SJCRH30 (cell line): ENCODE data around the gene AKNA. TPM values are rescaled to one million over a fixed set of nuclear protein-coding genes. Genes with fewer than 3 reads are reported as not detected.

Experiments
- DNase-seq, 2 experiments: peaks; one replicate each; pipeline ENCODE4 v3.0.0-alpha.2; 2015 to 2020
- H3K27ac ChIP-seq: fragments of 250-450 bp; sonication (Bioruptor Pico); 2 replicates; pipeline ENCODE4 v1.5.1; 2020; ENCODE audit warnings: mild to moderate bottlenecking, moderate library complexity
- H3K27me3 ChIP-seq: fragments of 250-450 bp; sonication (Bioruptor Pico); 2 replicates; pipeline ENCODE4 v1.5.1; 2020; ENCODE audit warnings: mild to moderate bottlenecking, moderate library complexity
- H3K36me3 ChIP-seq: fragments of 250-450 bp; sonication (Bioruptor Pico); 2 replicates; pipeline ENCODE4 v1.5.1; 2020; ENCODE audit warnings: mild to moderate bottlenecking, moderate library complexity
- H3K4me1 ChIP-seq: fragments of 250-450 bp; sonication (Bioruptor Pico); 2 replicates; pipeline ENCODE4 v1.5.1; 2020; ENCODE audit warnings: mild to moderate bottlenecking, moderate library complexity
- H3K4me3 ChIP-seq: fragments of 250-450 bp; sonication (Bioruptor Pico); 2 replicates; pipeline ENCODE4 v1.5.1; 2020; ENCODE audit warnings: mild to moderate bottlenecking, moderate library complexity
- H3K9me3 ChIP-seq: fragments of 250-450 bp; sonication (Bioruptor Pico); replicated peaks from 2 replicates; pipeline ENCODE4 v1.5.1; 2020; ENCODE audit warnings: mild to moderate bottlenecking, moderate library complexity
- total RNA-seq: library from RNA; depleted of rRNA; stranded (reverse); fragments of >200 nt; shearing (Covaris generic); gene quantifications from 2 replicates; pipeline ENCODE4 v1.2.3, GENCODE V29; 2014

AKNA gene
- total RNA-seq, 1 experiment from 2014 or later, result 3.1 TPM

- H3K4me3 ChIP-seq, result no peak overlapping the region
- H3K36me3 ChIP-seq, result no peaks in the 10 kb centered on the region
- no peak for DNase-seq
- no peaks in the 10 kb centered on the region; the same call in 1 of the 2 replicates for H3K27me3 ChIP-seq
- H3K4me1 ChIP-seq, result no peaks in the 10 kb centered on the region
- H3K27ac ChIP-seq, result no peak overlapping the region
- H3K9me3 ChIP-seq, result no peaks in the 10 kb centered on the region
Observed at GRCh38 chr9:114315723-114316363, 71.9 kb downstream of the AKNA start.

- no peaks in the 10 kb centered on the region; the same call in 1 of the 2 replicates for H3K27me3 ChIP-seq
- no peak overlapping the region for H3K4me3 ChIP-seq
- H3K9me3 ChIP-seq, result no peaks in the 10 kb centered on the region
- DNase-seq, result no peak
- 0 out of 2 replicates have a peak, but pooled peaks cover 4% of the 10 kb centered on the region for H3K36me3 ChIP-seq
- H3K4me1 ChIP-seq, result no peaks in the 10 kb centered on the region
- no peak overlapping the region for H3K27ac ChIP-seq
Observed at GRCh38 chr9:114314881-114315722, 72.7 kb downstream of the AKNA start.

GRCh38 chr9:114314256-114314867 lies 73.4 kb downstream of the AKNA start:
- no peaks in the 10 kb centered on the region for H3K9me3 ChIP-seq
- no peaks in the 10 kb centered on the region for H3K4me1 ChIP-seq
- no peak overlapping the region for H3K4me3 ChIP-seq
- H3K27ac ChIP-seq, result no peak overlapping the region
- H3K36me3 ChIP-seq, result 0 out of 2 replicates have a peak, but pooled peaks cover 4% of the 10 kb centered on the region
- no peak for DNase-seq
- H3K27me3 ChIP-seq, result no peaks in the 10 kb centered on the region; the same call in 1 of the 2 replicates

- H3K9me3 ChIP-seq, result no peaks in the 10 kb centered on the region
- H3K36me3 ChIP-seq, result 0 out of 2 replicates have a peak, but pooled peaks cover 4% of the 10 kb centered on the region
- no peak overlapping the region for H3K27ac ChIP-seq
- H3K4me1 ChIP-seq, result no peaks in the 10 kb centered on the region
- DNase-seq, result no peak
- no peak overlapping the region for H3K4me3 ChIP-seq
- H3K27me3 ChIP-seq, result no peaks in the 10 kb centered on the region; the same call in 1 of the 2 replicates
Observed at GRCh38 chr9:114313186-114313585, 74.6 kb downstream of the AKNA start.

GRCh38 chr9:114312513-114312875 lies 75.3 kb downstream of the AKNA start:
- Histone ChIP-seq H3K27ac (no peak overlapping the region), H3K36me3 (0 out of 2 replicates have a peak, but pooled peaks cover 4% of the 10 kb centered on the region), H3K4me1 (no peaks in the 10 kb centered on the region), H3K27me3 (no peaks in the 10 kb centered on the region; the same call in 1 of the 2 replicates), H3K9me3 (no peaks in the 10 kb centered on the region), H3K4me3 (no peak overlapping the region)
- no peak for DNase-seq

- no peaks in the 10 kb centered on the region for H3K9me3 ChIP-seq
- no peak for DNase-seq
- no peaks in the 10 kb centered on the region for H3K4me1 ChIP-seq
- H3K27ac ChIP-seq, result no peak overlapping the region
- H3K4me3 ChIP-seq, result no peak overlapping the region
- H3K36me3 ChIP-seq, result 0 out of 2 replicates have a peak, but pooled peaks cover 4% of the 10 kb centered on the region
- H3K27me3 ChIP-seq, result no peaks in the 10 kb centered on the region
Observed at GRCh38 chr9:114311571-114312512, 75.9 kb downstream of the AKNA start.

GRCh38 chr9:114310471-114311450 lies 77.0 kb downstream of the AKNA start:
- Histone ChIP-seq H3K27ac (no peak overlapping the region), H3K4me3 (no peak overlapping the region), H3K27me3 (no peaks in the 10 kb centered on the region), H3K36me3 (0 out of 2 replicates have a peak, but pooled peaks cover 4% of the 10 kb centered on the region), H3K9me3 (no peaks in the 10 kb centered on the region), H3K4me1 (no peaks in the 10 kb centered on the region)
- no peak for DNase-seq

GRCh38 chr9:114309096-114309495 lies 78.7 kb downstream of the AKNA start:
- Histone ChIP-seq H3K27ac (no peak overlapping the region), H3K9me3 (no peaks in the 10 kb centered on the region), H3K36me3 (0 out of 2 replicates have a peak, but pooled peaks cover 4% of the 10 kb centered on the region), H3K4me1 (no peaks in the 10 kb centered on the region), H3K4me3 (no peak overlapping the region), H3K27me3 (no peaks in the 10 kb centered on the region)
- no peak for DNase-seq

GRCh38 chr9:114308361-114308950 lies 79.3 kb downstream of the AKNA start:
- DNase-seq, result no peak
- 0 out of 2 replicates have a peak, but pooled peaks cover 4% of the 10 kb centered on the region for H3K36me3 ChIP-seq
- no peaks in the 10 kb centered on the region for H3K9me3 ChIP-seq
- no peaks in the 10 kb centered on the region for H3K27me3 ChIP-seq
- no peaks in the 10 kb centered on the region for H3K4me1 ChIP-seq
- no peak overlapping the region for H3K27ac ChIP-seq
- no peak overlapping the region for H3K4me3 ChIP-seq

GRCh38 chr9:114307899-114308267 lies 79.9 kb downstream of the AKNA start:
- Histone ChIP-seq H3K4me3 (no peak overlapping the region), H3K9me3 (no peaks in the 10 kb centered on the region), H3K4me1 (no peaks in the 10 kb centered on the region), H3K27me3 (no peaks in the 10 kb centered on the region), H3K36me3 (0 out of 2 replicates have a peak, but pooled peaks cover 4% of the 10 kb centered on the region), H3K27ac (no peak overlapping the region)
- no peak for DNase-seq

GRCh38 chr9:114304416-114305188 lies 83.2 kb downstream of the AKNA start:
- no peak for DNase-seq
- Histone ChIP-seq H3K36me3 (no peaks in the 10 kb centered on the region; the same call in 1 of the 2 replicates), H3K9me3 (no peaks in the 10 kb centered on the region), H3K27ac (no peak overlapping the region), H3K27me3 (no peaks in the 10 kb centered on the region), H3K4me1 (no peaks in the 10 kb centered on the region), H3K4me3 (no peak overlapping the region)

GRCh38 chr9:114303977-114304376 lies 83.8 kb downstream of the AKNA start:
- Histone ChIP-seq H3K27me3 (no peaks in the 10 kb centered on the region), H3K36me3 (no peaks in the 10 kb centered on the region; the same call in 1 of the 2 replicates), H3K4me1 (no peaks in the 10 kb centered on the region)

More at GRCh38 chr9:114303977-114304376, 83.8 kb downstream of the AKNA start:
- H3K4me3 ChIP-seq, result no peak overlapping the region
- no peak overlapping the region for H3K27ac ChIP-seq
- no peaks in the 10 kb centered on the region for H3K9me3 ChIP-seq
- DNase-seq, result no peak
